ENCODE data around the gene SPATA31A3.
"Not testable (repeated sequence)": the region's sequence is repeated elsewhere in the genome, so short reads cannot be mapped to it uniquely, and the experiment has no call there.

The SPATA31A3 gene

DNA sequence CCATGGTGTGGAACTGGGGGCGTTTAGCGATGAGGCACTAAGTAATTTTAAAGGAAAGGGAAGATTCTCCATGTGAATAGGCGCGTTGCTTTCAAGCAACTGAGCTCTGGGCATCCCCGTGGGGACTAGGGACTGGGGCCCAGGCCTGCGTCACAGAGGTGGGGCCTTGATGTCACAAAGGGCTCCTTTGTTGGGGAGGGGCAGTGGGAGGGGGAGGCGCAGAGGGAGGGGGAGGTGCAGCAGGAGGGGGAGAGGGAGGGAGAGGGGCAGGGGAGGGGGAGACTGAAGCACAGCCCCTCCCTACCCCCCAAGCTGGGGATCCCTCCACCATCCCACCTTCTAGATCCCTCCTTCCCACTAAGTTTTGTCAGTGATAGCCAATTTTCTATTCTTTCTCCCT is at the start of gene SPATA31A3:
SPATA31A3 (minus strand) TSS at position 101 of the 400 bp plus-strand sequence; CDS start at position 72, 29 bp downstream.
- not testable (repeated sequence) for DNase-seq (ENCODE audit: low spot score)

DNA sequence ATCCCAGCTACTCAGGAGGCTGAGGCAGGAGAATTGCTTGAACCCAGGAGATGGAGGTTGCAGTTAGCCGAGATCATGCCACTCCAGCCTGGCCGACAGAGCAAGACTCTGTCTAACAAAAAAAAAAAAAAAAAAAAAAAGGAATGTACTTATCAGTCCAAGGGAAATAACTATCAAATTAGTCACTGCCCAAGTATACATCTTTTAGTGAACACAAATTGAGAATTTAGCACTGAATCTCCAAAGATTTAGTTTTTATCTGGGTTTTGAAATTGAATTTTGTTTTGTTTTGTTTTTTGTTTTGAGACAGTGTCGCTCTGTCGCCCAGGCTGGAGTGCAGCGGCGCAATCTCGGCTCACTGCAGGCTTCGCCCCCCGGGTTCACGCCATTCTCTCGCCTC is 39.8 kb downstream of the SPATA31A3 start:
- not testable (repeated sequence) for DNase-seq (ENCODE audit: low spot score)

DNA sequence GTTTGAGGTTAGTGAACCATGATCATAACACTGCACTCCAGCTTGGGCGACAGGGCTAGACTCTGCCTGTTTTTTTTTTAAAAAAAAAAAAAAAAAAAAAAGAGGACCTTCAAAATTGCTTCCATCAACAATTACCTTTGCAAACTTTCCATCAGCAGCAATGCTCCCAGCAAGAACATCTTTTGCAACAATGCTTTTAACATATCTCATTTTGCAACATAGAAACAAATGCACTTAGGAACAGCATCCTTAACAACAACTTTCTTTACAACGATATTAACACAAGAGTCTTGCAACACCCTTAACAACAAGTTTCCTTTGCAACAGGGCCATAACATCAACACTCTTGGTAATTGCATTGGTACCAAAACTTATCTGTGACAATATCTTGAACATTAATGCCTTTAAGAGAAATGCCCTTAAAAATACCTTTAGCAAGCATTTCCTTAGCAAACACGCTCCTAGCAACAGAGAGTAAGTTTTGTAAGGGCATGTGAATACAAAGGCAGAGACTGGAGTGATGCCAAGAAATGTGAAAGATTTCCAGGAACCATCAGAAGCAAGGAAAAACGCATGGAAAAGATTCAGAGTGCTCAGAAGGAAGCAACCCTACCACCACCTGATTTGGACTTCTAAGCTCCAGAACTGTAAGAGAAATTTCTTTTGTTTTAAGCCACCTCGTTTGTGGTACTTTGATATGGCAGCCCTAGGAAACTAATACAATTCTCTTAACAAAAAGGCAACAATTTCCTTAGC is 49.8 kb downstream of the SPATA31A3 start:
- DNase-seq (ENCODE audit: low spot score) = not testable (repeated sequence)

DNA sequence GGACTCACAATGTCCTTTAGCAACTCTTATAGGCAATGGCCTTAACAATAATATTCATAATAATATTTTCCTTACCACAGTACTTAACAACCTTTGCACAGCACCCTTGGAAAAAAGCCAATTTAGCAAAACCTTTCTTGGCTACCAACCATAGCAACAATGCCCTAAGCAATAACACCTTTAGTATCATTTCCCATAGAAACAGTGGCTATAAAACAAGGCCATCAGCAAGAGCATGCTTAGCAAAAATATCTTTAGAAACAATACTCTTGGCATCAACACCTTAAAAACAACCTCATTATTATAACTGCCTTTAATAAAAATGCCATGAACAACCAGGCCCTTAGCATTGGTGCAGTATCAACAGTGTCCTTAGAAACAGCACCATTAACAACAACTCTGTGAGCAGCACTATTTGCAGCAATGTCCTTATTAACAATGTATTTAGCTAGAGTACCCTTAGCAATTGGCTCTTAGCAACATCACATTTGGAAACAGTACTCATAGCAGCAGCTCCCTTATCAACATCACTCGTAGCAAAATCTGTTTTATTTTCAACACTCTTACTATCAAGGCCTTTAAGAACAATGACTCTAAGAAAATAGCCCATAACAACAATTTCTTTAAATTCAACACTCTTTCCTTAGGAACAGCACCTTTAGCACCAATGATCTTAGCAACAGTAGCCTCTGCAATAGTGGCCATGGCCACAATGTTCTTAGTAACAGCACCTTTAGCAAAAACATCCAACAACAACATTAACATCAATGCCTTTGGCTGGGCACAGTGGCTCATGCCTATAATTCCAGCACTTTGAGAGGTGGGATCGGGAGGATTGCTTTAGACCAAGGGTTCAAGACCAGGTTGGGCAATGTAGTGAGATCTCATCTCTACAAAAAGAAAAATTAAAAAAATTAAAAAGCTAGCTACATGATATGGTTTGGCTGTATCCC is 52.2 kb downstream of the SPATA31A3 start:
- not testable (repeated sequence) for DNase-seq (ENCODE audit: low spot score)

- not testable (repeated sequence) for DNase-seq (ENCODE audit: low spot score)
These were observed 54.0 kb downstream of the SPATA31A3 start for GRCh38 chr9:66938322-66938721.

- not testable (repeated sequence) for DNase-seq (ENCODE audit: low spot score)
These were observed 54.7 kb downstream of the SPATA31A3 start for GRCh38 chr9:66937662-66938061.

Measured in globus pallidus (tissue), 1 donor.